ENCODE results near the gene SPATA6.

- TF ChIP-seq EZH2 (IDR thresholded peaks at IDR 0.05; ENCODE audit: low read depth, low read length, severe bottlenecking) (no peak), YY1 (IDR thresholded peaks at IDR 0.05; ENCODE audit: low read depth, low read length) (no peak), USF2 (IDR thresholded peaks at IDR 0.05; ENCODE audit: low read length) (no peak), EP300 (IDR thresholded peaks at IDR 0.05; ENCODE audit: borderline replicate concordance in 1 of 2, low read depth in 2 of 2, low read length in 2 of 2) (no peak), FOSL1 (IDR thresholded peaks at IDR 0.05; ENCODE audit: insufficient read depth, low read depth, low read length) (no peak), SAP30 (IDR thresholded peaks at IDR 0.05; ENCODE audit: insufficient read depth, insufficient replicate concordance, low read length) (no peak), CTCF (IDR thresholded peaks at IDR 0.05; ENCODE audit: control extremely low read depth in 1 of 3, insufficient read depth in 1 of 3, low read depth in 1 of 3, low read length in 3 of 3) (no peak), MAFK (IDR thresholded peaks at IDR 0.05; ENCODE audit: low read depth, low read length) (no peak), RNF2 (IDR thresholded peaks at IDR 0.05; ENCODE audit: borderline replicate concordance, low read depth, low read length, missing control alignments, poor library complexity, severe bottlenecking) (no peak), ZNF274 (IDR thresholded peaks at IDR 0.05; ENCODE audit: borderline replicate concordance, extremely low read depth, low read length) (no peak), RAD21 (IDR thresholded peaks at IDR 0.05 in 1 of 2, conservative IDR thresholded peaks at IDR 0.05 in 1 of 2; ENCODE audit: low read depth in 2 of 2, low read length in 2 of 2) (no peak)
Observed at GRCh38 chr1:48495911-48496310, 23.9 kb upstream of the SPATA6 start.

Data from H1 (cell line).